ENCODE data around the gene TGM1. TPM values are rescaled to one million over a fixed set of nuclear protein-coding genes. Genes with fewer than 3 reads are reported as not detected.

TGM1 gene
- polyA plus RNA-seq, 4 donors: 1.6 to 6.6 (median 2.6) TPM

DNA sequence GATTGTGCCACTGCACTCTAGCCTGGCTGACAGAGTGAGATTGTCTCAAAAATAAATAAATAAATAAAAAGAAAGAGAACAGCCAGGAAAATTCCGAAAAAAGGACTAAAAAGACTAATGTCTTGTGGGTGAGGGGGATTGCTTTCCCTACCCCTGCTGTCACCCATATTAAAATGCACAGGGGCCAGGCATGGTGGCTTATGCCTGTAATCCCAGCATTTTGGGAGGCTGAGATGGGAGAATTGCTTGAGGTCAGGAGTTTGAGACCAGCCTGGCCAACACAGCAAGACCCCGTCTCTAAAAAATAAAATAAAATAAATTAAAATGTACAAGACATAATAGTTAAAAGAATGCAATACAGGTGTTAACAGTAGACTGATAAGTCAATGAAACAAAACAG, 30.5 kb upstream of the TGM1 start:
- DNase-seq (ENCODE audit: low read depth in 4 of 4, low spot score in 3 of 4): no peak

DNA sequence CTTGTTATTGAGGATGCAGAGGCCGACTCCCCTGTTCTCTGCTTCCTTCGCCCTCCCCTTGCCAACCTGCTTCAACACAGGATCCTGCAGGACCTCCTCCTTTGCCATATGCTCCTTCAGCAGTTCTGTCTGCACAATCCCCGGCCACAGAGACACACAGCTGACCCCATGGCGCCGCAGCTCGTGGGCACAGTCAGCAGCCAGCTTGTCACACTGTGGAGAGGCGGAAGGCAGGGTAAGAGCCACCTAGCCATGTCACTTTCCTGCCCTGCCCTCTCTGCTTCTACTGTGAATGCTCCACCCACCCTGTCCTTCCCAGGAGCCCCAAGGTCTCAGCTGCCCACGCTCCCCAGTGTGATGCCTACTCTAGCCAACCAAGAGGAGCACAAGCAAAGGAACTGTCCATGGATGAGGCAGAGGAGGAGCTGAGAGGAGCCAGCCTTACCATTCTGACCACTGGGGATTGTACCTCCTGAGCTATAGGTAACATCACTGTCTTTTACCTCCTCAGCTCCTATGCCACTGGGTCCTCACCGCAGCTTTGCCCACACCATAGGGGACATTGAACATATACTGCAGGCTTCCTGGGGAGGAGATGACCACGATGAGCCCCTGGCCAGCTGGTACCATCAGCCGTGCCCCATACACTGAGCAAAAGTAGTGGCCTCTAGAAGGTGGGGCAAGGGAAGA, 29.3 kb upstream of the TGM1 start:
- no peak for DNase-seq (ENCODE audit: low read depth in 4 of 4, low spot score in 3 of 4)

DNA sequence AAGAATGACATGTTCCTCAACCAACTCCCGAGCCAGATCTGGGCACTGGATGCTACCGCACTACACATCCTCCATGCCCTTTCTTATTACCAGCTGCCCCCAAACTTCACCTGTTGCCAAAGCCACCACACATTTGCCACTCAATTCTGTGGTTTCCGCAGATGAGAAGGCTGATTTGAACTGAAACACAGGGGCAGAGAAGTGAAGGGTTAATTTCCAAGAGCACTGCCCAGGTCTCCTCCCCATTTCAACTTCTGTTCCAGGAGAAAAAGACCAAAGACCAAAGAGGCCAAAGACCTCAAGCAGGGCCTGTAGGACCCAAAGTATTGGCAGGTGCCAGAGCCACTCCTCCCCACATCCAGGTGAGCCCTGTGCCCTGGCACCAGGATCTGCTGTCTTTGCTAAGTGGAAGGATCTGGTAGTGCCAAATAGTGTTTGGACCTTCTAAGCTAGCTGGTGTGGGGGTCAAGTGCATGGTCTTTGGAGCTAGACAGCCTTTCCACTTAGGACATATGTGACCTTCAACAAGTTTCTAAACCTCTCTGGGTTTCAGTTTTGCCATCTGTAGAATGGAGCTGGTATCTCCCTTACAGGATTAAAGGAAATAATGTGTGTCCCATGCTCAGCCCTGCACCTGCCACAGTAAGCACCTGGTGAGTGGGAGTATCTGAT, 28.6 kb upstream of the TGM1 start:
- no peak for DNase-seq (ENCODE audit: low read depth in 4 of 4, low spot score in 3 of 4)

DNA sequence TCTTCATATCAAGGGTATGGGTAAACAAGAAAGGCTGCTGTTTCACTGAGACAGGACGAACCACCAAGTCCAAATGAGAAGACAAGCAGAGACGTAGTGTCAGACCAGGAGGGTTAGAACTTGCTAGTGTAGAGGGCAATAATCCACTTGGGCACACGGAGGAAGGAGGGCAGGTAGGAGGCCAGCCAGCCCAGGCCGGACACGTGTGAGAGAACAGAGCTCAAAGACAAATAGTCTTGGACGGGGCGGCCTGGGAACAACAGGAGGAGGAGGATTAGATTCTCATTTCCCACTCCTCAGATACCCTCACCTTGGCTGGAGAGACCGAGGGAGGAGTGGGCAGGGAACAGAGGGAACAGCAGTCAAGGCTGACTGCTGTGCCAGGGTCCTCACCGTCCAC, 27.8 kb upstream of the TGM1 start:
- no peak for DNase-seq (ENCODE audit: low read depth in 4 of 4, low spot score in 3 of 4)

DNA sequence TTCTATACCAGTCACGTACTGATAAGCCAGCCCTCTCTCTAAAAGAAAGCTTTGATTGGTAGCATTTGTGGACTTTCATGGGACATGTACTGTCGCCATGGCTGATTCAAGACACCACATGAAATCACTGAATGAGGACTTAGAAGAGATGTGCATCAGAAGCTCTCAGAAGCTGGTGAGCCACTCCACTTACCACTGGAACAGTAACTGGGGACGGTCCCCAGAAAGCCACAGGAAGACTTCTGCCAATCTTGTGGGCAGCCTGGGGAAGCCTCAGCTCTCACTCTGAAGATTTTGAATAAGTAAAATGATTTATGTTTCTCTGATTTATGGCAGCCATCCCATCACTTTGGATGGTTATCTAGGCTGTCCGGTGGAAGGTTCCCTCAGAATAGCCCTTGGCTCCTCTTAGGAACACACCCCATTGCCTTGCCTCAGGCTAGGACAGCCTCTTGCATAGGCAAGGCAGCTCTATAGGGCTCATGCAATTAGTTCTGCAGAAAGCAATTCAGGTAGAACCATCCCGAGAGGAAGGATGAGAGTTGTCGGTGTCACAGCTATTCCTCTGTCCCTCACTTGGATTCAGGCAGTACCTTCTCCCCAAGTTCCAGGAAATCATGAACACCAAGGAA, 26.8 kb upstream of the TGM1 start:
- DNase-seq (ENCODE audit: low read depth in 4 of 4, low spot score in 3 of 4): no peak

DNA sequence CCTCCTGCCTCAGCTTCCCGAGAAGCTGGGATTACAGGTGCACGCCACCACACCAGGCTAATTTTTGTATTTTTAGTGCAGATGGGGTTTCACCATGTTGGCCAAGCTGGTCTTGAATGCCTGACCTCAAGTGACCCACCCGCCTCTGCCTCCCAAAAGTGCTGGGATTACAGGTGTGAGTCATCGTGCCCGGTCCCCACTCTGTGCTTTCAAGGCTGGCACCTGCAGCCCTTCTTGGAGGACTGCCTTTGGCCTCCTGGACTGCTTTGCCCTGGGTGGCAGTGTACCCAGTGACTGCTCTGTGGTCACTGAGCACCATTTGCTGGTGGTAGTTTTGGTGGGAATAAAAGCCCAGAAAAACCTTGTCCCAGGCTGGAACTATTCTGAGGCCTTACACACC, 24.0 kb upstream of the TGM1 start:
- DNase-seq (ENCODE audit: low read depth in 4 of 4, low spot score in 3 of 4): no peak

DNA sequence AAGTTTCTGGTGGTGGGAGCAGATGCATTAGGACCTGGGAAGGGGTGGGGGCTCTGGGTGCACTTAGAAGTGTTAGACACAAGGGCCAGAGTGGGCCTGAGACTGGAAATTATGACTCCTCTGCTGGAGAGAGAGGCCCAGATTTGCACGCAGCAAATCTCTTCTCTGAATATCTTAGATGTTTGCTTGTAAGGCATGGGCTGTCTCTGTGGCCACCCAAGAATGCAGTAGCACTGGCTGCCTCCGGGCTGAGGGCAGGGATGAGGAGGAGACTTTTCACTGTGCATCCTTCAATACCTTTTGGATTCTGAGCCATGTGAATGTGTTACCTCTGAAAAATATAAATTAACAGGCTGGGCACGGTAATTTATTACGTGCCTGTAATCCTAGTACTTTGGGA, 22.4 kb upstream of the TGM1 start:
- DNase-seq (ENCODE audit: low read depth in 4 of 4, low spot score in 3 of 4): no peak

DNA sequence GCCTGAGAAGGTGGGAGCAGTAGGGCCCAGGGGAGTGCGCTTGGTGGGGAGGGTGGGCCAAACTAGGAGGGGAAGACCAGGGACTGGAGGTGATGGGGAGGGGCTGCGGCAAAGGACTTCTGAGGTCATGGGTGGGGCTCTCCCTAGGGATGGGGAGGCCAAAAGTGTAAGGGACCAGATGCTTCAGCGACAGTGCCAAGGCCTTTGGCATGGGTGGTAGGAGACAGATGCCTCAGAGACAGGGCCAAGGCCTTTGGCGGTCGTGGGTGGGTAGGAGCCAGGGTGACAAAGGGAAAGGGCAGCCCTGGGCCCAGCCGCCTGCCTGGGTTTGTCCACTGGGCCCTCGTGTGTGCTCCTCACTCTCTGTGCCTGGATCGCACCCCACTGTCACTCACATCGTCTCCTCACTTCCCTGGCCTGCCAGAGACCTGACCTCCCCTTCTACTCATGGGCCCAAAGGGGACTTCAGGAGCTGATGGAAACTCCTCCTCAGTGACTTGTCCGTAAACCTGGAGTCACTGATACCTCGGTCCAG, 21.6 kb upstream of the TGM1 start:
- DNase-seq (ENCODE audit: low read depth in 4 of 4, low spot score in 3 of 4): no peak

DNA sequence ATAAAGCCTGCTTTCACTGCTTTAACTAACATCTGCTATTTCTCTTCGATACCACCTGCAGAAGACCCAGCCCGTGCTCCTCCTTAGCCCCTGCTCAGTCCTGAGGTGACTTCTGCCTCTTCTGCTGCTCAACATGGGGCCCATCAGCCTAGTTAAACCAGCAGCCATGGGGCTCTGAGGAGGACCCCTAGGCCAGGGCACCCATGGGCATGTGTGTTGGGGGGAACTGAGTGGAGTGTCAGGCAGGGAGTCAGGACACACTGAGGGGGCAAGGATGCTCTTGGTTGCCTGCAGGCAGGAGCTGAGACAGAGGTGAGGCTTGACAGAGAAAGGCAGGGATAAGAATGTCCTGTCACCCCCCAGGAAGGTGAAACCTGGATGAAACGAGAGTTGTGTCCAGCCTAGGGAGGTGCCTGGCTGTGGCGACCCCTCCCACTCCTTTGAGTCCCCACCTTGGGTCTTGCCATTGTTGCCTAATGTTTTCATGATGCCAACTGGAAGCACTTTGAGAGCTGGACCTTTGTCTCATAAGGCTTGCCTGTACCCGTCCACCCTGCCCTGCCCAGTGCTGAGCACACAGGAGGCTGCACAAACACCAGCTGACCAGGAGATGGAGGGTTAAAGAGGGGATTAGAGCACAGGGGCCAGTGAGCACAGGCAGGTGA, 21.0 kb upstream of the TGM1 start:
- no peak for DNase-seq (ENCODE audit: low read depth in 4 of 4, low spot score in 3 of 4)

DNA sequence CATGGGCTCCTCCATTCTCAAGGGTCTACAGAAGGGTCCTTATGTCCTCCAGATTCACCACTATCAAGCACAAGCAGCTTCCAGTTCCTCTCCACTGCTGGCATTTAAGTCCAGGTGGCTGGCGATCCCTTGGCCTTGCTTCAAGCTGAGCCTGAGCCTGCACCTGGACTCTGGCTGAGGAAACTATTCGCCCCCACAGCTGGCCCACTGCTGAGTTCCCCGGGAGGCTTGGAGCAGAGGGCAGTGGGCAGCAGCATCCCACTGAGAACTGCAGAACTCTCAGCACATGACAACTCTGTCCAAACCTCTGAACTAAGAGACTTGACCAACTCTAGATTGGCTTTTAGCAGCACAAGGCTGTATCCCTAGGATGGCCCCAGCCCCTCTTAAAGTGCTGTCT, 19.8 kb upstream of the TGM1 start:
- no peak for DNase-seq (ENCODE audit: low read depth in 4 of 4, low spot score in 3 of 4)

DNA sequence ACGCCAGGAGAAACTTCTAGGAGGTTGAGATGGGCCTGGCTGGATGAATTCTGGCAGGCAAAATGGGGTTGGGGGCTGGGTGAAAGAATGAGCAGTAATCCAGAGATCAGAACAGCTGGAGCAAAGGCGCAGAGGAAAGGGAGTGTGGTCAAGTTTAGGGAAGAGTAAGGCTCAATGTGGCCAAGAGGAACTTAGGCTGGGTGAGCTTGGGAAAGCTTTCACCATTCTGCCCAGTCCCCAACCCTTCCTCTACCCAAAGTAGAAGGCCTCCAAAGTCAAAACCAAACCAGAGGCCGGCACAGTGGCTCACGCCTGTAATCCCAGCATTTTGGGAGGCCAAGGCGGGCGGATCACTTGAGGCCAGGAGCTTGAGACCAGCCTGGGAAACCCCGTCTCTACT, 18.7 kb upstream of the TGM1 start:
- no peak for DNase-seq (ENCODE audit: low read depth in 4 of 4, low spot score in 3 of 4)

DNA sequence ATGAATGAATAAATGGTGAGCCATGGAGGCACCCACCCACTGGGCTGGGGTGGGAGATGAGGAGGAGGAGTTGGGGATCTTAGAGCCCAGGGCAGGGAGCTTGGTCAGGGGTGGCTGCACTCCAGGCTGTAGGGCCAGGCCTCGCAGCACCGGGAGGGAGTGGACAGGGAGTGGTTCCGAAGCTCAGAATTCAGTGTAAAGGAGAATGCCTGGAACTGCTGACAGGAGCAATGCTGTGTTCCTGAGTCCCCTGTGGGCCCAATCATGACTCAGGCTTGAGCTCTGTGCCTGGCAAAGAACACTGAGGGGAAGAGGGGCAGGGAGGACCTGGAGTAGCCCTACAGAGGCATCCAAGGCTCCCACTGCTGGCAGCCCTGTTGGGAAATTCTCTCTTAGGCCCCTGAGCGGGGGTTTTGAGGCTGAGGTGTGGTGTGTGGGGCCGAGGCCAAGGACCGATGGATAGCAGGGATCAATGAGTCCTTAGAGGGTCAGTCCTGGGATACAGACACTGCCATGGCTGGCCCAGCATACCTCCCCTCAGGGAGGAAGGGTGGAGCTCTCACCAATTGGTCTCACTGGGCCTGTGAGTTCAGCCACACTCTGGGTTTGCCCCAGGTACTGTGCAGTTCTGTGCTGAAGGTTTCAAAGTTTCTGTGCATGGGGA, 18.0 kb upstream of the TGM1 start:
- no peak for DNase-seq (ENCODE audit: low read depth in 4 of 4, low spot score in 3 of 4)

DNA sequence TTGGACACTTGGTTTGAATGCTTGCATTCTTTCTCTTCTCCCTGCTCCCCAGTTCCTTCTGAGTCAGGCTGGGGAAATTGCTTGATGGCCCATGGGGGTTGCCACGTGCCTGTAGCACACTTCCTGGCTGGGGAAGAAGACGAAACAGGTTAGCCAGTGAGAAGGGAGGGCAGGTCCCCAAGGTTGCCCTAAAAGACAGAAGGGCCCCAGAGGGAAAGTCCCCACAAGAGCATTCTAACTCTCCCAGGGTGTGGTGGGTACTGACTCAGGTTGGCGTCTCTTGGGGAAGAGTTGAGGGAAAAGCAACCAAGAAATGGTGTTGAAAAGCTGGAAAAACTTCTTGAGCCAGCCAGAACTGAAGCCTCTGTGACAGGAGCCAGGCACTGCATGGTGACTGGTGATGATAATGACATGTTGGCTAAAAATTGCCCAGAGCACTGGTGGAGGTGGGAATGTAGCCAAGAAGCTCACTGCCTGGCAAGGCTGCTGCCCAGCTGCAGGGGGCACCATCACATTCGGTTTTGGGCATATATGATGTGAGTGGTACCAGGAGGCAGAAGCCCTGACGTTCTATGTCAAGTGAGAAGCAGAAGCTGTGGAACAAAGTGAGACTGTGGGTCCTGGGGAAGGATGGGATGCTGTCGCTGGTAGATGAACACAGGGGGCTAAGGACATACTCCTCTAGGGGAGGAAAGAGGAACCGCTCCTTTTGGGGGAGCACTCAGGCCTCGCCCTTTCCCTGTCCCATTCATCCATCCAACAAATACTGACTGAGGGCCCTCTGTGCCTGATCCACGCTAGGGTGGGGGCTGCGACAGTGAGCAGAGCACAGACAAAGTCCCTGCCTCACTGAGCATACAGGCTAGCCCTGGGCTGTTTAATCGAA, 16.6 kb upstream of the TGM1 start:
- DNase-seq (ENCODE audit: low read depth in 4 of 4, low spot score in 3 of 4): no peak

DNA sequence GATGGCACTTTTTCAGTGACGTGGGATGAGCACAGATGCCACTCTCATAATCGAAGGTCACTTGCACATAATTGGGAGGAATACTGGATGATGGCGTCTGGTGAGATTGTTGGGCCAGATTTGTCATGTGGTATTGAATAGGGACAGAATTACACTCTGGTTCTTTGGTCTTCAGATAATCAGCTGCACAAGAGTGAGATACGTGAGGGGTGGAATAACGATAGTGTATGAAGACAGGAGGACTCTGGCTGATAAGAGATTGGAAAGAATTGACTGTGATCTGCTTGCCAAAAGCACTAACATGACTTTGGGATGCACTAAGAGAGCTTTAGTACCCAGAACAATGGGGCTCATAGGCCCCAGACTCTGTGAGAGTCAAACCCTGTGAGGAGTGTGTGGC, 15.4 kb upstream of the TGM1 start:
- no peak for DNase-seq (ENCODE audit: low read depth in 4 of 4, low spot score in 3 of 4)

DNA sequence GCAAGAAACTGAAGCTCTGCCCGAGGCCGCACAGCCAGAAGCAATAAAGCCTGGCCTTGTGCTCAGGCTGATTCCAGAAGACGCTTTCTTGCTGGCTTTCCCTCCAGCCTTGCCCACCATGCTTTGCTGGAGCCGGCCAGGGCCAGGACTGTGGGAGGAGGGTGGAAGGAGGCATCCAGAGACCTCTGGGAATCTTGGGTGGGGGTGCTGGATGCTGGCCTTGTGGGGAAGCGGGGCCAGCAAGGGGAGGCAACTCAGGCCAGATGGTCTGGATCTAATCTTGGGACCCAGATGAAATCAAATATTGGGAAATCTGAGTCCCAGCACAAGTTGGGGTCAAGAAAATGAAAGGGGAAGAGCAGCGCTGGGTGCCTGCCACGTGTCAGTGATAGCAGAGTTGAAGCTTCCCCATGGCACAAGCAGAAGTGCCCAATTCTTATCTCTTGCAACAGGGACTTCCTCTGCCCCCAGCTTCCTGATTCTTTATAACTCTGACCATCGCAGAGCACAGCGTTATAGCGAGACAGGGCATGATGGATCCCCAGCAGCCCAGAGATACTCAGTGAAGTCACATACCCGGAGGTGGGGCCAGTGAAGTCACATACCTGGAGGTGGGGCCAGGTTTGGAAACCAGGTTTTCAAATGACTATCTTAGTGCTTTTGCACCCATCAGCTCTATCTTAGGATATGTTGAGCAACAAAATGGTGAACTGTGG, 14.8 kb upstream of the TGM1 start:
- no peak for DNase-seq (ENCODE audit: low read depth in 4 of 4, low spot score in 3 of 4)

DNA sequence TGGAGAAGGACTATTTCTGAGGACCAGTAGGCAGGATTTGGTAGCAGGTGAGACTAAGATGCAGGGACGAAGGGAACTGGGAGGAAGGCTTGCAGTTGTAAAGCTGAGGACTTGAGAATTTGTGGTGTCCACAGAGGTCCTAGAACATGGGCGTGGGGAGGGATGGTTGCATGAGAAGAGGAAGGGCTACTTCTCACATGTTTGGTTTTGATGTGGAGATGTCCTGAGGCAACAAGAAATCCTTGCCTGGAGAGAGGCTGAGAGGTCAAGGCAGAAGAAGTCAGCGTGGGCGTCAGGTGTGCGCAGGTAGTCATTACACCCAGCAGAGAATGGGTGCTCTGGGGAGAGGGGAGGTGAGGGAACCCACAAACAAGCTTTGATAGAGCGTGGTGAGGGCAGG, 14.1 kb upstream of the TGM1 start:
- no peak for DNase-seq (ENCODE audit: low read depth in 4 of 4, low spot score in 3 of 4)

DNA sequence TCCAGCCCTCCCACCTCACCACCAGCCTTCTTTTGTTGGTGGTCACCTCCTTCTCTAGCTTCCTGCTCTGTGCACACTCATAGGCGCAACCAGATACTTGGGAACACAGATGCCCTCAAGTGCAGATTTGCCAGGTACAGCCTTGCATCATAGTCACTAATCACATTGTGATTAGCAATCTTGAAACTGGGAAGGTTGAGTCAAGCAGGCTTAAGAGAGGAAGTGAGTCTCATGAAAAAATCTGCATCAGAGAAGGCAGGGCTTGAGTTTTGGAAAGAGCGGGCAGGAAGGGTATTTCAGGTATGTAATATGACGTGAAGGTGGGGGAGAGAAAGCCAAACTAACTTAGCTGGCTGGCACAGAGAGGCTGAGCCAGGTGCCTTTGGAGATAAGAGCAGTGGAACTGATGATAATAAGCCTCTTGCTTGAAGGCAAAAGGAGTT, 11.1 kb upstream of the TGM1 start:
- no peak for DNase-seq (ENCODE audit: low read depth in 4 of 4, low spot score in 3 of 4)

DNA sequence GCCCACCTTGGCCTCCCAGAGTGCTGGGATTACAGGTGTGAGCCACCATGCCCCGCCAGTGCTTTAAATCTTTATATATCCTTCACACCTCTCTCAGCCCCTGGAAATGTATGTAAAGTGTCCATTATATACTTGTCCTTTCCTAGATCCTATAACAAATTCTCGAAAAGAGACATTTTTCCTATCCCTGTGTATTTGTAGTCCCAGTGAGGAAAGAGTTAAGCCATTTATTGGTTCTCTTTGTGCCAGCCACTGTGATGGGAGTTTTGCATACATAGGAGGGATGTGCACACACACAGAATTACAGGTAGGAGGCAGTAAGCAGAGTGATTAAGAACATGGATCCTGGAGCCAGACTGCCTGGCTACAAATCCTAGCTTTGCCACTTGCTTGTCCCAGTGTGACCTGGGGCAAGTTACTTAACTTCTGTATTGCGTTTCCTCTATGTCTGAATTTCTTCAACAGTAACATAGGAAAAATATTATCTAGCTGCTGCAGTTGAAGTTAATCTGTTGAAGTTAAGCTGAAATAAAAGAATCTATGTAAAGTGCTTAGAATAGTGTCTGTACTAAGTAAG, 10.5 kb upstream of the TGM1 start:
- no peak for DNase-seq (ENCODE audit: low read depth in 4 of 4, low spot score in 3 of 4)

DNA sequence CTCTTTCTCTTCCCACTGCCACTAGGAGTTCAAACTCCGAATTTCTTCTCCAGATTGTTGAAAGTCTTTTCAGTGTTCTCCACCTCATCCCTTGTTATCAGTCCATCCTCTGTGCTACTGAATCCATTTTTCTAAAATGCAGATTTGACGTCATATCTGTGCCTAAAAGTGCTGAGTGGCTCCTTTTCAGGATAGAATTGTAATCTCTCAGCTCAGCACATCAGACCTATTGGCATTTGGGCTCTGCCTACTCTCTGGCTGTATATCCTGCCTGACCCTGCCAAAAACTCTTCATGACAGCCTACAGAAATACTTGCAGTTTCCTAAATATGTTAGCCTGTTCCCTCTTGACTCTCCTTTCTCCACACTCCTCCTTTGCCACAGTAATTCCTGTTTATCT, 9.5 kb upstream of the TGM1 start:
- no peak for DNase-seq (ENCODE audit: low read depth in 4 of 4, low spot score in 3 of 4)

All from left renal pelvis (tissue), 4 donors.